HepG2 (cell line): ENCODE results near the gene ACSS2. TPM values are rescaled to one million over a fixed set of nuclear protein-coding genes. Genes with fewer than 3 reads are reported as not detected.
A peak's percentile ranks its signal among the peaks of the same experiment; 100 is the strongest.

Experiments used
- ATAC-seq: fragments of 200-7000 bp; cut with Tn5 transposase; 3 replicates; pipeline ENCODE4 v1.9.1; 2020; ENCODE audit warnings: mild to moderate bottlenecking, moderate library complexity
- BruUV-seq: library from RNA; stranded (reverse); fragments of 400-500 nt; replicated peaks from 2 replicates; lab custom pipeline; 2021; lab: Mats Ljungman, UMichigan
- CTCF ChIA-PET: fragments of 300-600 bp; formaldehyde crosslinking; extraction: SDS; loops from one replicate; lab custom pipeline; 2021; ENCODE audit warnings: low total read pairs, inconsistent platforms, low intra/inter-chr PET ratio; lab: Yijun Ruan, JAX
- POLR2A ChIA-PET: fragments of 350-600 bp; sonication (Branson Sonifier 250); formaldehyde crosslinking; loops from one replicate; lab custom pipeline; 2020; ENCODE audit warnings: antibody characterized with exemption, inconsistent platforms; lab: Yijun Ruan, JAX
- DNase-seq: peaks from one replicate; pipeline ENCODE4 v3.0.0-alpha.2; 2015; ENCODE audit warnings: low spot score
- FAIRE-seq: peaks from 3 replicates; lab custom pipeline; 2011; peaks lifted over from hg19 to GRCh38; lab: Jason Lieb, UNC
- H2AFZ ChIP-seq: one replicate; pipeline ENCODE4 v1.6.1; 2011; ENCODE audit warnings: low read length, inconsistent platforms
- H3K27ac ChIP-seq: fragments of 300-600 bp; 3 replicates; pipeline ENCODE4 v1.8.0; 2011; ENCODE audit warnings: mixed run types, mild to moderate bottlenecking, mixed read lengths, low read length, inconsistent platforms; ENCODE audit not compliant: insufficient read depth; ENCODE audit errors: extremely low read length
- H3K27me3 ChIP-seq, 2 experiments: fragments of 200-600 bp in 1 of 2; 2 replicates in 1 of 2; 3 replicates in 1 of 2; pipeline versions ENCODE4 v1.6.0 to v1.8.0; 2011; ENCODE audit warnings: low read length in 2 of 2, mild to moderate bottlenecking in 2 of 2, moderate library complexity in 2 of 2, inconsistent platforms in 1 of 2; ENCODE audit not compliant: insufficient read depth in 2 of 2, control insufficient read depth in 1 of 2
- H3K36me3 ChIP-seq, 2 experiments: fragments of 200-600 bp in 1 of 2; replicated peaks in 1 of 2; 2 replicates in 1 of 2; 3 replicates in 1 of 2; pipeline versions ENCODE4 v1.5.1 to v1.8.0; 2011; ENCODE audit warnings: low read length in 2 of 2, inconsistent platforms in 1 of 2; ENCODE audit not compliant: insufficient read depth in 2 of 2, control insufficient read depth in 1 of 2
- H3K4me1 ChIP-seq: 2 replicates; pipeline ENCODE4 v1.5.1; 2012; ENCODE audit warnings: low read length, inconsistent platforms; ENCODE audit not compliant: insufficient read depth
- H3K4me2 ChIP-seq: 2 replicates; pipeline ENCODE4 v1.6.0; 2011; ENCODE audit warnings: low read depth, low read length, inconsistent platforms
- H3K4me3 ChIP-seq, 3 experiments: fragments of 200-600 bp in 1 of 3; sonication (generic), shearing (Covaris generic) in 1 of 3; replicated peaks in 1 of 3; 2 replicates each; pipeline ENCODE4 v1.5.1; 2011 to 2016; ENCODE audit warnings: low read length in 3 of 3, inconsistent platforms in 2 of 3, low read depth in 2 of 3, mild to moderate bottlenecking in 2 of 3, control low read depth in 1 of 3, mixed read lengths in 1 of 3; ENCODE audit not compliant: insufficient read depth in 1 of 3
- H3K79me2 ChIP-seq: one replicate; pipeline ENCODE4 v1.6.1; 2011; ENCODE audit warnings: low read length, inconsistent platforms; ENCODE audit not compliant: insufficient read depth
- H3K9ac ChIP-seq: 2 replicates; pipeline ENCODE4 v1.6.0; 2011; ENCODE audit warnings: mild to moderate bottlenecking, low read depth, low read length, inconsistent platforms; ENCODE audit not compliant: insufficient read depth
- H3K9me3 ChIP-seq: 2 replicates; pipeline ENCODE4 v1.5.1; 2012; ENCODE audit warnings: mild to moderate bottlenecking, low read length
- H4K20me1 ChIP-seq: 2 replicates; pipeline ENCODE4 v1.6.0; 2011; ENCODE audit warnings: inconsistent platforms, mild to moderate bottlenecking, low read length, moderate library complexity; ENCODE audit not compliant: insufficient read depth
- ATF7 ChIP-seq, 2 experiments: fragments of 450-650 bp in 1 of 2; sonication (generic) in 1 of 2; formaldehyde crosslinking in 1 of 2; IDR thresholded peaks; 2 replicates each; pipeline versions ENCODE4 v1.4.0 to v1.6.1; 2016 to 2020; ENCODE audit warnings: antibody characterized with exemption in 1 of 2, mild to moderate bottlenecking in 1 of 2, missing genetic modification reagents in 1 of 2
- HNF4G ChIP-seq, 2 experiments: sonication (generic) in 1 of 2; formaldehyde crosslinking in 1 of 2; IDR thresholded peaks; 2 replicates each; pipeline versions ENCODE4 v1.4.0 to v1.6.1; 2011 to 2020; ENCODE audit warnings: borderline replicate concordance in 2 of 2, low read depth in 2 of 2, mild to moderate bottlenecking in 2 of 2, low read length in 1 of 2, missing genetic modification reagents in 1 of 2, moderate library complexity in 1 of 2
- LCORL ChIP-seq, 2 experiments: fragments of 450-650 bp in 1 of 2; sonication (generic) in 1 of 2; formaldehyde crosslinking in 1 of 2; IDR thresholded peaks; 2 replicates each; pipeline versions ENCODE4 v1.5.0 to v1.6.1; 2017 to 2020; ENCODE audit warnings: antibody characterized with exemption in 1 of 2, missing genetic modification reagents in 1 of 2
- POLR2A ChIP-seq, 2 experiments: IDR thresholded peaks; 2 replicates each; pipeline ENCODE4 v1.6.1; 2011; ENCODE audit warnings: low read depth in 2 of 2, low read length in 2 of 2, mild to moderate bottlenecking in 1 of 2, moderate library complexity in 1 of 2; ENCODE audit not compliant: insufficient read depth in 1 of 2
- STAG1 ChIP-seq: sonication (generic); formaldehyde crosslinking; IDR thresholded peaks from 2 replicates; pipeline ENCODE4 v1.4.0; 2020; ENCODE audit warnings: missing genetic modification reagents
- ZKSCAN1 ChIP-seq: fragments of 150-350 bp; IDR thresholded peaks from 2 replicates; pipeline ENCODE4 v1.6.1; 2014; ENCODE audit warnings: low read length
- ZMYM3 ChIP-seq: sonication (generic); formaldehyde crosslinking; IDR thresholded peaks from 2 replicates; pipeline ENCODE4 v1.5.1; 2020; ENCODE audit warnings: mild to moderate bottlenecking, missing genetic modification reagents
- ZNF230 ChIP-seq: sonication (generic); formaldehyde crosslinking; IDR thresholded peaks from 2 replicates; pipeline ENCODE4 v1.4.0; 2020; ENCODE audit warnings: mild to moderate bottlenecking, missing genetic modification reagents
- ZNF567 ChIP-seq: sonication (generic); formaldehyde crosslinking; IDR thresholded peaks from 2 replicates; pipeline ENCODE4 v1.8.1; 2023; ENCODE audit warnings: mild to moderate bottlenecking, missing genetic modification reagents, borderline replicate concordance
- WGBS: methylation state at CpG from one replicate; pipeline ENCODE4 v1.1.6; 2017; ENCODE audit warnings: low lambda C conversion rate; 5-methylcytosine and 5-hydroxymethylcytosine counted together
- in situ Hi-C: cut with HindIII; loops from 2 replicates; pipeline ENCODE4 v1.10.0; 2017; ENCODE audit warnings: low pct_unique_long_range_greater_than_20kb; ENCODE audit not compliant: extremely low pct_ligation_motif_present
- intact Hi-C: fragments of 100-400 bp; cut with micrococcal nuclease; formaldehyde crosslinking; loops from one replicate; pipeline ENCODE4 v1.10.0; 2022; ENCODE audit not compliant: unreplicated experiment
- polyA plus RNA-seq, 8 experiments: library from polyadenylated mRNA; depleted of rRNA in 3 of 8; stranded (reverse) in 7 of 8; unstranded in 1 of 8; fragments of >200 nt; fragmentation: Illumina TruSeq in 4 of 8; extraction: Trizol in 4 of 8; gene quantifications; 2 replicates each; pipeline versions ENCODE4 v1.2.1 to v1.2.3, GENCODE V29; 2011 to 2016; ENCODE audit warnings: low read depth in 4 of 8, missing spikeins in 1 of 8, mixed read lengths in 1 of 8; ENCODE audit not compliant: insufficient read depth in 1 of 8
- total RNA-seq, 5 experiments: library from RNA; depleted of rRNA; stranded (reverse); fragments of >200 nt; fragmentation: Illumina TruSeq; extraction: Trizol; gene quantifications; 2 replicates each; pipeline ENCODE4 v1.2.3, GENCODE V29; 2016; ENCODE audit warnings: low read depth in 1 of 5

ACSS2 gene
- total and polyA plus RNA-seq, 2 of the 13 experiments (the other 11 are each of a cell fraction or from before 2014, with no cell fraction given): 72.8 to 89.7 TPM

DNA sequence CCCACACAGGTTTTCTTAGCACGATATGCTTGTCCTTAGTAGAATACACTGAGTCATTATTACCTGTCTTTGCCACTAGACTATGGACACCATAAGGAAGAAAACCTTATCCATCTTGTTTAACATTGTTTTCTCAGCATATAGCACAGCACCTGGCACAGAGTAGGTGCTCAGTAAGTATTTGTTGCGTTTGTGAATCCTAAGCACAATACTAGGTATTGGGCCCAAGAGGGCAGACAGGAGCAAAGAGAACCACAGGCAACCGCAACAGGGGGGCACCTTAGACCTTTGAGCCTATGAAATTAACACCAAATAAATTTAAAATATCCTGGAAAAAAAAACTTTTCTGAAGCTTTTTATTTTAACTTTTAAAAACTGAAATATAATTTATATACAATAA lies 47.2 kb upstream of the ACSS2 start:
- Histone ChIP-seq H4K20me1 (no peaks in the 10 kb centered on the region), H3K79me2 (peaks cover 8% of the 10 kb centered on the region), H3K4me1 (peaks cover 10% of the 10 kb centered on the region), H3K9me3 (no peaks in the 10 kb centered on the region), H3K4me2 (no peak overlapping the region), H3K4me3 (no peak overlapping the region), H2AFZ (no peak overlapping the region), H3K36me3 (no peaks in the 10 kb centered on the region), H3K27ac (no peak overlapping the region), H3K9ac (no peak overlapping the region), H3K27me3 (peaks cover 1 to 3% of the 10 kb centered on the region in 2 experiments; a peak in 1 of 5 replicates)
- POLR2A ChIA-PET: no interaction called here
- in situ Hi-C loops: no loop called here
- FAIRE-seq: no peak
- BruUV-seq: no TSS peak
- DNase-seq: no peak
- 33% methylated on average over 3 of the region's 3 CpGs for WGBS
- intact Hi-C loops: no loop called here
- no peak for TF ChIP-seq ZNF567 (CRISPR knock-in tag)
- TF ChIP-seq STAG1 (CRISPR knock-in tag): no peak
- TF ChIP-seq ZKSCAN1: peak; percentile 79
- peak; percentile 52; the same call in 1 of the 2 replicates for TF ChIP-seq ZMYM3 (CRISPR knock-in tag)
- TF ChIP-seq ATF7 (IDR thresholded peaks at IDR 0.05): no peak
- TF ChIP-seq ATF7 (CRISPR knock-in tag; IDR thresholded peaks at IDR 0.05): no peak
- no peak for TF ChIP-seq LCORL (IDR thresholded peaks at IDR 0.05)
- no peak for TF ChIP-seq LCORL (CRISPR knock-in tag; IDR thresholded peaks at IDR 0.05)
- peak; percentile 34; the same call in 1 of the 2 replicates for TF ChIP-seq HNF4G (IDR thresholded peaks at IDR 0.05; ENCODE audit: borderline replicate concordance, low read depth, low read length)
- no peak for TF ChIP-seq HNF4G (CRISPR knock-in tag; IDR thresholded peaks at IDR 0.05; ENCODE audit: borderline replicate concordance, low read depth)
- no peak for TF ChIP-seq ZNF230 (CRISPR knock-in tag)
- TF ChIP-seq POLR2A (IDR thresholded peaks at IDR 0.05; ENCODE audit: insufficient read depth in 1 of 2, low read depth in 2 of 2, low read length in 2 of 2): no peak
- CTCF ChIA-PET: no interaction called here
- ATAC-seq: no peak
